AG10803 (cell line): ENCODE data around the gene CTIF.
A peak's percentile ranks its signal among the peaks of the same experiment; 100 is the strongest.

ENCODE experiments used
- DNase-seq: peaks from one replicate; pipeline ENCODE4 v3.0.0; 2010; ENCODE audit warnings: low read depth
- H3K4me3 ChIP-seq: 2 replicates; pipeline ENCODE4 v1.5.1; 2011; ENCODE audit warnings: mild to moderate bottlenecking, low read length, control low read depth
- CTCF ChIP-seq: conservative IDR thresholded peaks from 2 replicates; pipeline ENCODE4 v1.5.1; 2011; ENCODE audit warnings: mild to moderate bottlenecking, low read length, control low read depth, inconsistent platforms

The CTIF gene

DNA sequence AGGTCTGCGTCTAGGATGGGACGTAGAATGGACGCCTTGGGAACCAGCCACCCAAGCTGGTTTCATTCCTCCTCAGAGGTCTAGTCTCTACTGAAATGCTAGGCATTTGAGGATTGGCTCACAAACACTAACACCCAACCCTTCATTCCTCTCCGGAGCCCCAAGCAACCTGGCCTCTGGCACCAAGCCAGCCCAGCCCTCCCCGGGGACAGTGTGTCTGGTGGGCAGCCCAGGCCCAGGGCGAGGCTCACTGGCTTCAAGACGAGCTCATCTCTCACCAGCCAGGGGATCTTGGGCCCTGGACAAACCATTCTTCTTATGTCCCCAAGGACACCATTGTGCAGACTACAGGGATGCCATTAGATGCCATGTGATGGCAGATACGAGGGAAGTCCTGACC is 182.5 kb downstream of the CTIF start:
- no peak for TF ChIP-seq CTCF
- DNase-seq, result no peak
- H3K4me3 ChIP-seq, result no peak overlapping the region

- TF ChIP-seq CTCF, result no peak
- DNase-seq, result no peak
- no peak overlapping the region for H3K4me3 ChIP-seq
Measured at GRCh38 chr18:48723016-48723415, 184.2 kb downstream of the CTIF start.

DNA sequence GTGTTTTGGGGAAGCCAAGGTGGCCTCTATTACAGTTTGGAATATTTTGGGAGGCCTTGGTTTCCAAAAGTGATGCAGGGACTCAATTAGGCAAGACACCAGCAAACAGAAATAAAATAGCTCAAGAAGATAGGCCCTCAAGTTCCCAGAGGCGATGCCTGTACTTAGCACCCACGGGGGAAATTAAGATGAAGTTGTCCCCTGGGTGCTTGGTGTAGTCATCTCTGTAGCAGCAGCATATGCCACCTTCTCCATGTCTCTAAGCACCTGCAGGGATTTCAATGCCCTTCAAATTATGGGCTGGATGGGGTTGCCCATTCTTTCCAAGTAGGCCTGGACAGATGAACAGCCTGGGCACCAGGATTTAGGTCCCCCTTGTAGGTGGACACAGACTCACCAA is 185.0 kb downstream of the CTIF start:
- no peak for TF ChIP-seq CTCF
- no peak for DNase-seq
- no peak overlapping the region for H3K4me3 ChIP-seq

DNA sequence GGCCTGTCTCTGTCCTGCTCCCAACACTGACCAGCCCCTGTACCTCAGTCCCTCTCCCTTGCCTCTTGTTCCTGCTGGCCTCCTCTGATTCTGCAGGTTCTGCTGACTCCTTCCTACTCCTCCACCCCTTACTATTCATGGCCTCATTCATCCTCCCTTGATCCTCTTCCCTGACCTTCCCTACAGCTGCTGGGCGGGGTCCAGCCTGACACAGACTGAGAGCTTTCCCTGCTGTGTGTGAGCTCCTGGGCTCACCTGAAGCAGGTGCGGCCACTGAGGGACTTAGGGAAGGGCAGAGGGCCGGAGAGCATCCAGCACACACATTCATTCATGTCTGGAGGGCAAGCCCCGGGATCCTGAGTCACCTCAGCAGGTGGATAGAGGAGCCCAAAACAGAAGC is 185.6 kb downstream of the CTIF start:
- H3K4me3 ChIP-seq, result no peak overlapping the region
- no peak for DNase-seq
- TF ChIP-seq CTCF, result no peak

DNA sequence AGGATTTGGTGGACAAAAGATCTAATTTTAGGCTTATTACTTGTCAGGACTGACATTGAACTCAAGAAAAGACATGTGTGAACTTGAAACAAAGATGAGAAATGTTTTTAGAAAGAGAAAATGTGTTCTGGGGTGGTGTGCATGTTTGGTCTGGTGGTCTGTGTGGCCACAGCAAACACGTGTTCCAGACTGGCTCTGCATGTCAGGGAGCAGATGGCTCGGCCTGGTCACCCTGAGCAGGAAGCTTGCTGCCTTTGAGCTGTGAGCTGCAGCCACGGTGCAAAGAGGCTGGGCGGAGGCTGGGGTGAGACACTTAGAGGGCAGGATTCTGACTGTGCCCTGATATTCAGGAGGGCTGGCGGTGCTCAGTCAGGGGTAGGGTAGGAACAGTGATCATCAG is 186.1 kb downstream of the CTIF start:
- TF ChIP-seq CTCF, result no peak
- DNase-seq, result no peak
- H3K4me3 ChIP-seq, result no peak overlapping the region

- no peak overlapping the region for H3K4me3 ChIP-seq
- TF ChIP-seq CTCF, result no peak
Measured at GRCh38 chr18:48725562-48725961, 186.7 kb downstream of the CTIF start.

DNA sequence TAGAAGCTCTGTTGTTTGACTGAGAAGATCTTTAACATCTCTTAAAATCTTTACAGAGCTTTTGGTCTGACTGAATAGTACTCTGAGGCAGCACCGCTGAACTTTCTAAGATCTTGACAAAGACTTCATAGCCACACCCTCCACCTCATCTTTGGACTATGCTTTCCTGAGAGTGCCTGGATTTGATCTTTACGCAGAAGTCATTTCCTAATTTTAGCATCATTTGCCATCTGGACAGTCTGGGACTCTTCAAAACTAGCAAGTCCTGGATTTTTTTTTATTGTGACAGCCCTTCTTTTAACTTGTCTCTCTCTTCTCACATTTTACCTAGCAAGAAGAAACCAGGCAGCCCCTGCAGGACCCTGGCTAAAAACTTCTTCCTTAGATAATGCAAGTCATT is 188.8 kb downstream of the CTIF start:
- no peak for TF ChIP-seq CTCF
- H3K4me3 ChIP-seq, result no peak overlapping the region
- peak; percentile 89 for DNase-seq

More at GRCh38 chr18:48725562-48725961, 186.7 kb downstream of the CTIF start:
- no peak for DNase-seq
